ENCODE measurements around the gene FER1L5.

The FER1L5 gene

GRCh38 chr2:96681540-96681939 is 39.0 kb downstream of the FER1L5 start:
- DNase-seq = no peak

GRCh38 chr2:96683307-96683706 is 40.7 kb downstream of the FER1L5 start:
- DNase-seq = no peak

- no peak for DNase-seq
These were observed 41.6 kb downstream of the FER1L5 start for GRCh38 chr2:96683972-96684820.

GRCh38 chr2:96684883-96685576 is 42.5 kb downstream of the FER1L5 start:
- DNase-seq = no peak

GRCh38 chr2:96685577-96686459 is 43.3 kb downstream of the FER1L5 start:
- peak; percentile 66 for DNase-seq

GRCh38 chr2:96687266-96687665 is 44.7 kb downstream of the FER1L5 start:
- DNase-seq = no peak

GRCh38 chr2:96687711-96688640 is 45.4 kb downstream of the FER1L5 start:
- no peak for DNase-seq

- DNase-seq = no peak
These were observed 46.3 kb downstream of the FER1L5 start for GRCh38 chr2:96688649-96689430.

GRCh38 chr2:96689431-96689991 is 46.9 kb downstream of the FER1L5 start:
- no peak for DNase-seq

- no peak for DNase-seq
These were observed 47.9 kb downstream of the FER1L5 start for GRCh38 chr2:96690306-96691021.

- DNase-seq = no peak
These were observed 48.6 kb downstream of the FER1L5 start for GRCh38 chr2:96691022-96691612.

GRCh38 chr2:96692094-96692971 is 49.8 kb downstream of the FER1L5 start:
- DNase-seq = no peak

GRCh38 chr2:96693286-96694200 is 51.0 kb downstream of the FER1L5 start:
- DNase-seq = no peak

- DNase-seq = no peak
These were observed 51.7 kb downstream of the FER1L5 start for GRCh38 chr2:96694279-96694678.

GRCh38 chr2:96694816-96695455 is 52.4 kb downstream of the FER1L5 start:
- no peak for DNase-seq

- DNase-seq = no peak
These were observed 53.0 kb downstream of the FER1L5 start for GRCh38 chr2:96695602-96696001.

GRCh38 chr2:96697476-96697875 is 54.9 kb downstream of the FER1L5 start:
- no peak for DNase-seq

Measured in eye (tissue), 1 donor.